Ishikawa (cell line): Measurements from ENCODE around the gene SPSB3.

ENCODE experiments used
- CEBPB ChIP-seq: IDR thresholded peaks from 2 replicates; pipeline ENCODE4 v1.6.1; 2012
- CREB1 ChIP-seq: IDR thresholded peaks from 2 replicates; pipeline ENCODE4 v1.6.1; 2012; ENCODE audit warnings: low read depth
- EGR1 ChIP-seq: IDR thresholded peaks from 2 replicates; pipeline ENCODE4 v1.6.1; 2012
- EP300 ChIP-seq: IDR thresholded peaks from 2 replicates; pipeline ENCODE4 v1.6.1; 2012; ENCODE audit warnings: borderline replicate concordance
- FOXM1 ChIP-seq: IDR thresholded peaks from 2 replicates; pipeline ENCODE4 v1.6.1; 2012; ENCODE audit warnings: low read depth, borderline replicate concordance
- MAX ChIP-seq: IDR thresholded peaks from 2 replicates; pipeline ENCODE4 v1.6.1; 2012
- NFIC ChIP-seq: IDR thresholded peaks from 2 replicates; pipeline ENCODE4 v1.6.1; 2012
- RAD21 ChIP-seq: IDR thresholded peaks from 2 replicates; pipeline ENCODE4 v1.6.1; 2012; ENCODE audit warnings: low read depth
- REST ChIP-seq: IDR thresholded peaks from 2 replicates; pipeline ENCODE4 v1.6.1; 2012; ENCODE audit warnings: low read depth, mild to moderate bottlenecking
- TAF1 ChIP-seq: IDR thresholded peaks from 2 replicates; pipeline ENCODE4 v1.6.1; 2012; ENCODE audit warnings: low read depth, mild to moderate bottlenecking
- TCF12 ChIP-seq: IDR thresholded peaks from 2 replicates; pipeline ENCODE4 v1.6.1; 2012; ENCODE audit warnings: low read depth
- TEAD4 ChIP-seq: IDR thresholded peaks from 2 replicates; pipeline ENCODE4 v1.6.1; 2012
- USF1 ChIP-seq: IDR thresholded peaks from 2 replicates; pipeline ENCODE4 v1.6.1; 2012
- YY1 ChIP-seq: IDR thresholded peaks from 2 replicates; pipeline ENCODE4 v1.6.1; 2012; ENCODE audit warnings: low read depth
- ZBTB7A ChIP-seq: IDR thresholded peaks from 2 replicates; pipeline ENCODE4 v1.6.1; 2012; ENCODE audit warnings: low read depth

Gene SPSB3

GRCh38 chr16:1787056-1787321 is 4.6 kb upstream of the SPSB3 start:
- TF ChIP-seq TAF1 = no peak

- TF ChIP-seq CEBPB (no peak), ZBTB7A (no peak), TCF12 (no peak), NFIC (no peak), TAF1 (no peak), EP300 (no peak), MAX (no peak), TEAD4 (no peak), REST (no peak)
These were observed 4.1 kb upstream of the SPSB3 start for GRCh38 chr16:1786242-1787055.

DNA sequence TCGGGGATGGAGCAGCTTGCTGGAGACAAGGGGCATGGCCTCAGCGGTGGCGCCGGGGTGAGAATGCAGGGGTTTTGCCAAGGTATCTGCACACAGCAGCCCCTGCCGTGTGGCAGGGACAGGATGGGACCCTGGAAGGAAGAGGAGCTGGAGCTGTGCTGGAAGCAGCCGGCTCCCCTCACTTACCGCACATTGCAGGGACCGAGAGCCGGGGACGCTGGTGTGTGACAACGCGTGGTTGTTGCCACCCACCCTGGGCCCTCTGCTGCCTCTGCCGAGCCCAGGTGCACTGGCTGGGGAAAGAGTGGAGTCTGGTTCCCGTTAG is 3.4 kb upstream of the SPSB3 start:
- TF ChIP-seq EGR1 (no peak), TCF12 (no peak)

GRCh38 chr16:1784977-1785845 is 2.8 kb upstream of the SPSB3 start:
- TF ChIP-seq TAF1 (no peak), NFIC (no peak), ZBTB7A (no peak), YY1 (no peak), EP300 (no peak), REST (no peak), TEAD4 (no peak), TCF12 (no peak), FOXM1 (no peak), CREB1 (no peak)

- TF ChIP-seq TEAD4 (0 out of 2 replicates have a peak, but pooled peaks have one; percentile 19), CEBPB (no peak), REST (no peak), EGR1 (no peak), TCF12 (no peak), CREB1 (no peak), EP300 (no peak; the same call in 1 of the 2 replicates), TAF1 (no peak; the same call in 1 of the 2 replicates), YY1 (no peak), RAD21 (no peak), USF1 (no peak; the same call in 1 of the 2 replicates), MAX (peak; percentile 35), NFIC (no peak), ZBTB7A (peak; percentile 30; the same call in 1 of the 2 replicates), FOXM1 (no peak)
These were observed 488 bp downstream of the SPSB3 start for GRCh38 chr16:1781758-1782407.
